ENCODE results near the gene CH25H. TPM values are rescaled to one million over a fixed set of nuclear protein-coding genes. Genes with fewer than 3 reads are reported as not detected.

The CH25H gene
- total RNA-seq, 6 experiments from 2014 or later = 0.31 to 1.2 (median 0.60) TPM; not detected in 2

DNA sequence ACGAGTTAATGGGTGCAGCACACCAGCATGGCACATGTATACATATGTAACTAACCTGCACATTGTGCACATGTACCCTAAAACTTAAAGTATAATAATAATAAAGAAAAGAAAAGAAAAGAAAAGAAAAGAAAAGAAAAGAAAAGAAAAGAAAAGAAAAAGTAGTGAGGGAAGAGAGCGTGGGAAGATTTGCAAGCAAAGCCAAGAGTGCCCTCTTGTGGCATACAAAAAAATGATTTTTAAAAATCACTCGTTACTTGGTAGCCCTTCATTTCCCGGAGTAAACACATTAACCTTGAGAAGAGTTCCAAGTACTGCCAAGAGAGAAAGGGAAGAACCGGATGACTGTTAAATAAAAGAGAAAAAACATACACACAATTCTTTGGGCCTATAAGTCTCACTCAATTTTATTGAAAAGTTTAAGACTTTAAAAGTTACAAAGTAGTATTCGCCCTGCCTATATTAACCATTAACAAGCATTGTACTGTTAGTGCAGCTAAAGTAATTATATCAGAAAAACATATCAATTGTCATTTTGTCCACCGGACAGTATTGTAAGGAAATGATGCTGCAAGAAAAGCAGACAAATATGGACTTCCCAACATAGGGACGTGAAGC is 6.2 kb upstream of the CH25H start:
- peaks cover 0 to 3% of the 10 kb centered on the region in 2 donors for H3K27me3 ChIP-seq
- H3K4me1 ChIP-seq = peaks cover 0 to 13% (median 4%) of the 10 kb centered on the region in 4 donors
- H3K4me3 ChIP-seq = no peak overlapping the region
- no peak for DNase-seq
- no peaks in the 10 kb centered on the region for H3K9me3 ChIP-seq
- no peak overlapping the region for H3K27ac ChIP-seq
- H3K36me3 ChIP-seq = peaks cover 0 to 15% (median 5%) of the 10 kb centered on the region in 4 donors
- no peak for TF ChIP-seq POLR2A (IDR thresholded peaks at IDR 0.05)
- TF ChIP-seq, protein P1, sequence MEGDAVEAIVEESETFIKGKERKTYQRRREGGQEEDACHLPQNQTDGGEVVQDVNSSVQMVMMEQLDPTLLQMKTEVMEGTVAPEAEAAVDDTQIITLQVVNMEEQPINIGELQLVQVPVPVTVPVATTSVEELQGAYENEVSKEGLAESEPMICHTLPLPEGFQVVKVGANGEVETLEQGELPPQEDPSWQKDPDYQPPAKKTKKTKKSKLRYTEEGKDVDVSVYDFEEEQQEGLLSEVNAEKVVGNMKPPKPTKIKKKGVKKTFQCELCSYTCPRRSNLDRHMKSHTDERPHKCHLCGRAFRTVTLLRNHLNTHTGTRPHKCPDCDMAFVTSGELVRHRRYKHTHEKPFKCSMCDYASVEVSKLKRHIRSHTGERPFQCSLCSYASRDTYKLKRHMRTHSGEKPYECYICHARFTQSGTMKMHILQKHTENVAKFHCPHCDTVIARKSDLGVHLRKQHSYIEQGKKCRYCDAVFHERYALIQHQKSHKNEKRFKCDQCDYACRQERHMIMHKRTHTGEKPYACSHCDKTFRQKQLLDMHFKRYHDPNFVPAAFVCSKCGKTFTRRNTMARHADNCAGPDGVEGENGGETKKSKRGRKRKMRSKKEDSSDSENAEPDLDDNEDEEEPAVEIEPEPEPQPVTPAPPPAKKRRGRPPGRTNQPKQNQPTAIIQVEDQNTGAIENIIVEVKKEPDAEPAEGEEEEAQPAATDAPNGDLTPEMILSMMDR (IDR thresholded peaks at IDR 0.05) = peak; percentile 58 to 70 (median 62)
- 24% methylated on average over 7 of the region's 8 CpGs for WGBS (ENCODE audit: insufficient coverage, low coverage, low lambda C conversion rate, missing lambda C conversion rate)
- ATAC-seq = peak; percentile 79 to 85 (median 82)
- intact Hi-C loops (cut with DNase I) = no loop called here

DNA sequence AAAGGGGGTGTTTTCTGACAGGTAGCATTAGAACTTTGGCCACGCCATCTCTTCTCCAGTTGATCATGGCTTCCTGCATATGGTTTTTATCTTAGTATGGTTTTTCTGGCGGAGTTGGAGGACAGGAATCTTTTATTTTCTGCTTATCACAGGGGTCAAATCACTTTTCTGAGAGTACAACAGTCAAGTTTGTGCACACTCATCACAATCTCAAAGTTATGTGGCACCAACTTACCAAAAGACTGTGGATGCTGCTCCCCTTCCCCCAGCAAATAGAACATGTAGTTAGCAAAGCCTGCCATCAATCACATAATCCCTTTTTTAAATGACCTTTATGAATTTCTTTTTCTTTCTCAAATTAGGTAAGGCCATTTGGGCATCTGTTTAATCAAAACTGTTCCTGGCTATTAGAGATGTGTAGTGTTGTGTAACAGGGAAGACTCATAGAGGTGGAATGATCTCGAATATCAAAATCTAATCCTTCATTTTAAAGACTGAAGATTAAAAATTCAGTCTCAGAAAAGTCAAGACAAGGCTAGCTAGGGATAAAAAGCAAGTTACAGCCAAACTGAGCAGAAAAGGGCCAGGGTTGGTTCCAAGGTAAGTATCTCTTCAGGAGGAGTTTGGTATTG is 3.8 kb upstream of the CH25H start:
- intact Hi-C loops (cut with DNase I) = no loop called here
- WGBS (ENCODE audit: insufficient coverage, low coverage, low lambda C conversion rate, missing lambda C conversion rate) = 79% methylated on average over 3 of the region's 3 CpGs
- no peak for TF ChIP-seq POLR2A (IDR thresholded peaks at IDR 0.05)
- TF ChIP-seq, protein P1 (IDR thresholded peaks at IDR 0.05) = no peak
- Histone ChIP-seq H3K4me1 (peaks cover 0 to 19% (median 6%) of the 10 kb centered on the region in 4 donors), H3K4me3 (no peak overlapping the region), H3K27ac (no peak overlapping the region), H3K9me3 (no peaks in the 10 kb centered on the region), H3K36me3 (peaks cover 0 to 15% (median 5%) of the 10 kb centered on the region in 4 donors), H3K27me3 (peaks cover 0 to 24% of the 10 kb centered on the region in 2 donors)
- DNase-seq = no peak
- ATAC-seq = no peak

DNA sequence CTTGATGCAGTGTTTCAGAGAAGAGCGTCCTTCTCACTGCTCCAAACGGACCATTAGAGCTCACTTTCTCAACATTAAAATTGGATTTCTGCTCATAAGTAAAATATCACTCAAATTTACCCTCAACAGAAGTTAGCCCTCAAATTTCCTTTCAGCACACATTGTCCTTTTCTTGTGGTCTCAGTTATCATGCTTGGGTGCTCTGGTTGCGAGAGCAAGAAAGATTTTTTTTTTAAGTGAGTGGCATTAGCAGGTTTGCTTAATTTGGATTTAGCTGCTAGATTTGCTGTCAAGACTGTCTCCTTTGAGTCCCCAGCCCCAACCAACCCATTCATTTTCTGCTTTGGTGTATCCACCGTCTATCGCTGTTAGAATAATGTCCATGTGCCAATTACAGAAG is 2.6 kb upstream of the CH25H start:
- Histone ChIP-seq H3K4me3 (no peak overlapping the region), H3K36me3 (peaks cover 0 to 9% (median 3%) of the 10 kb centered on the region in 4 donors), H3K27ac (no peak overlapping the region), H3K9me3 (no peaks in the 10 kb centered on the region), H3K27me3 (peaks cover 0 to 32% of the 10 kb centered on the region in 2 donors), H3K4me1 (peaks cover 0 to 19% (median 6%) of the 10 kb centered on the region in 4 donors)
- ATAC-seq (no peak), DNase-seq (no peak)
- no peak for TF ChIP-seq POLR2A (IDR thresholded peaks at IDR 0.05)
- TF ChIP-seq, protein P1 (IDR thresholded peaks at IDR 0.05) = no peak
- intact Hi-C loops (cut with DNase I) = loop anchor here (10.0 kb wide), 1 partner anchor 185 kb away; no protein-coding TSS in a partner anchor
- WGBS (ENCODE audit: insufficient coverage, low coverage, low lambda C conversion rate, missing lambda C conversion rate) = 81% methylated on average over 4 of the region's 5 CpGs

GRCh38 chr10:89207801-89208551 is 859 bp upstream of the CH25H start:
- intact Hi-C loops (cut with DNase I) = loop anchor here (10.0 kb wide), 1 partner anchor 183 kb away; no protein-coding TSS in a partner anchor
- ATAC-seq (peak; percentile 71 to 79 (median 74)), DNase-seq (peak; percentile 53 to 62 (median 61))
- no peaks in the 10 kb centered on the region for H3K36me3 ChIP-seq
- no peak for TF ChIP-seq POLR2A (IDR thresholded peaks at IDR 0.05)
- TF ChIP-seq, protein P1 (IDR thresholded peaks at IDR 0.05) = no peak
- no peaks in the 10 kb centered on the region for H3K9me3 ChIP-seq
- peaks cover 0 to 33% of the 10 kb centered on the region in 2 donors for H3K27me3 ChIP-seq
- H3K27ac ChIP-seq = peak overlapping the region; percentile 31 to 58 (median 37)
- 2% methylated on average over 37 of the region's 60 CpGs for WGBS (ENCODE audit: insufficient coverage, low coverage, low lambda C conversion rate, missing lambda C conversion rate)
- H3K4me3 ChIP-seq = peak overlapping the region; percentile 23 to 47 (median 34)
- peaks cover 0 to 19% (median 6%) of the 10 kb centered on the region in 4 donors for H3K4me1 ChIP-seq

All from right lobe of liver (tissue), 6 donors.